Neutrophil (primary cell): ENCODE results near the gene RARRES2.

Experiments used
- H3K27ac ChIP-seq: fragments of 200-600 bp; sonication (generic); 2 replicates; pipeline ENCODE4 v1.5.1; 2016; ENCODE audit warnings: mild to moderate bottlenecking, moderate library complexity
- H3K27me3 ChIP-seq: fragments of 200-600 bp; sonication (generic); 2 replicates; pipeline ENCODE4 v1.6.0; 2016; ENCODE audit warnings: mild to moderate bottlenecking
- H3K36me3 ChIP-seq: fragments of 200-600 bp; sonication (generic); 2 replicates; pipeline ENCODE4 v1.5.1; 2017
- H3K4me1 ChIP-seq, 2 experiments: fragments of 200-600 bp in 1 of 2; sonication (generic) in 1 of 2; 1 replicate in 1 of 2; 2 replicates in 1 of 2; pipeline versions ENCODE4 v1.5.1 to v1.6.1; 2013 to 2016; ENCODE audit warnings: low read depth in 1 of 2, low read length in 1 of 2, mild to moderate bottlenecking in 1 of 2, moderate library complexity in 1 of 2; ENCODE audit not compliant: control insufficient read depth in 1 of 2, insufficient read depth in 1 of 2
- H3K4me3 ChIP-seq, 2 experiments: fragments of 200-600 bp in 1 of 2; sonication (generic) in 1 of 2; 1 replicate in 1 of 2; 2 replicates in 1 of 2; pipeline ENCODE4 v1.5.1; 2013 to 2016; ENCODE audit warnings: low read depth in 1 of 2, low read length in 1 of 2, mild to moderate bottlenecking in 1 of 2, moderate library complexity in 1 of 2
- H3K9me3 ChIP-seq: fragments of 200-600 bp; sonication (generic); 2 replicates; pipeline ENCODE4 v1.5.1; 2016
- TF ChIP-seq, protein P1 (sequence below): fragments of 200-600 bp; sonication (generic); IDR thresholded peaks from 2 replicates; pipeline ENCODE4 v1.5.1; 2016; ENCODE audit warnings: antibody characterized with exemption

The RARRES2 gene

DNA sequence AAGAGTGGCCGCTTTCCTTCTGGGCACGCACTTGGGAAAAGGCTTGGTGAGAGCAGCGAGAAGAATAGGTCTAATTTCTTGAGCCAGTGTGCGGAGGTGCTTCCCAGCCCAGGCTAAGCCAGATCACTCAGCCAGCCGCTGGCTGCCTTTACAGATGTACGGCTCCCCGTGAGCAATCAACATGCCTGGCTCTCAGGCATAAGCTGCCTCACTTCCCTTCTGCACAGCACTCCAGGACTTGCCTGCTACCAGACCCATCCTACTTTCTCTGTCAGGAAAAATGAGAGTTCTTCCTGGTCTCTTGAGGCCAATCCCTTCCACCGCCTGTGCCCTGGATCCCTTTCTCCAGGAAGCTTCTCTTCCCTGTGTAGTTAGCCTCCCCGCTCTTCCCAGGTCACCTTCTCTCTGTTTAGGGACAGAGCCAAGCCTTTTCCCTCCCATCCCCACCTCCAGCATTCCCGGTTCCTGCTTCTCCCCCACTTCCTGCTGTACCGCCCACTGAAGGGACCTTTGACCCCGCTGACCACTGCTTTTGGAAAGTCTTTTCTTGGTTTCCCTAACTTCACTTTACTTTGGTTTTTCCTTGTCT is 17.0 kb downstream of the RARRES2 start:
- no peaks in the 10 kb centered on the region for H3K9me3 ChIP-seq
- no peaks in the 10 kb centered on the region for H3K27me3 ChIP-seq
- peak overlapping the region; percentile 92 for H3K27ac ChIP-seq
- H3K36me3 ChIP-seq = peaks cover 17% of the 10 kb centered on the region
- peaks cover 53 to 54% of the 10 kb centered on the region in 2 experiments for H3K4me1 ChIP-seq
- TF ChIP-seq, protein P1, sequence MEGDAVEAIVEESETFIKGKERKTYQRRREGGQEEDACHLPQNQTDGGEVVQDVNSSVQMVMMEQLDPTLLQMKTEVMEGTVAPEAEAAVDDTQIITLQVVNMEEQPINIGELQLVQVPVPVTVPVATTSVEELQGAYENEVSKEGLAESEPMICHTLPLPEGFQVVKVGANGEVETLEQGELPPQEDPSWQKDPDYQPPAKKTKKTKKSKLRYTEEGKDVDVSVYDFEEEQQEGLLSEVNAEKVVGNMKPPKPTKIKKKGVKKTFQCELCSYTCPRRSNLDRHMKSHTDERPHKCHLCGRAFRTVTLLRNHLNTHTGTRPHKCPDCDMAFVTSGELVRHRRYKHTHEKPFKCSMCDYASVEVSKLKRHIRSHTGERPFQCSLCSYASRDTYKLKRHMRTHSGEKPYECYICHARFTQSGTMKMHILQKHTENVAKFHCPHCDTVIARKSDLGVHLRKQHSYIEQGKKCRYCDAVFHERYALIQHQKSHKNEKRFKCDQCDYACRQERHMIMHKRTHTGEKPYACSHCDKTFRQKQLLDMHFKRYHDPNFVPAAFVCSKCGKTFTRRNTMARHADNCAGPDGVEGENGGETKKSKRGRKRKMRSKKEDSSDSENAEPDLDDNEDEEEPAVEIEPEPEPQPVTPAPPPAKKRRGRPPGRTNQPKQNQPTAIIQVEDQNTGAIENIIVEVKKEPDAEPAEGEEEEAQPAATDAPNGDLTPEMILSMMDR = no peak
- peak overlapping the region; percentile 89 to 90 for H3K4me3 ChIP-seq

DNA sequence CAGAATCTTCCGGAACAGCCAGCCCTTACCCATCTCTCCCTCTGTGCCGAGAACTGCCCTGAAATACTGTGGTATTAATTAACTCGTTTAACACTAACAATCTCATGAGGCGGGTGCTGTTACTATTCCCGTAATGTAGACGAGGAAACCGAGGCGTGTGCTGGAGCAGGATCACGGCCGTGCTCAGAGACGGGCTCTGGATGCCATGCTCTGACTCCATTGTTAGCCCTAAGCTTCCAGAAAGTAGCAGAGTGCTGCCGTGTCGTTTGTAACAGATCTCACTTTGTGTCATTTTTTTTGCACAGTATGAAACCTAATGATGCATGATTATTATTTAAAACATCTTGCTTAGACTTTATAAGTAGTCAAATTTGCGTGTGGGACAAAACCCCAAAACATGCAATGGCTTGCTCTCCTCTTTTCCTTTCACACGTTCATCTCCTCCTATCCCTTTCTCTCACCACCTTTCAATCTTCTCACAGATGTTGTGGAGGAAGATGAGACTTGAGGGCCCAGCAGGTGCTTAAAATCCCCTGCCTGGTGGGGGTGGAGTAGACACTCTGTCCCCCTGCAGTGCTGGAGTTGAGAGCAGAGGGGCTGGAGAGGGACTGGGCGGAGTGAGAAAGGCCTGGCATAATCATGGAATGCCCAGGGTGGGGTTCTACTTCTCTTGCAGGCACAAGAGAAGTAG is 17.6 kb downstream of the RARRES2 start:
- Histone ChIP-seq H3K27ac (peak overlapping the region; percentile 92), H3K9me3 (no peaks in the 10 kb centered on the region), H3K4me1 (peaks cover 53 to 54% of the 10 kb centered on the region in 2 experiments), H3K36me3 (peaks cover 10% of the 10 kb centered on the region), H3K4me3 (peak overlapping the region; percentile 89 to 90), H3K27me3 (no peaks in the 10 kb centered on the region)
- TF ChIP-seq, protein P1 = no peak

DNA sequence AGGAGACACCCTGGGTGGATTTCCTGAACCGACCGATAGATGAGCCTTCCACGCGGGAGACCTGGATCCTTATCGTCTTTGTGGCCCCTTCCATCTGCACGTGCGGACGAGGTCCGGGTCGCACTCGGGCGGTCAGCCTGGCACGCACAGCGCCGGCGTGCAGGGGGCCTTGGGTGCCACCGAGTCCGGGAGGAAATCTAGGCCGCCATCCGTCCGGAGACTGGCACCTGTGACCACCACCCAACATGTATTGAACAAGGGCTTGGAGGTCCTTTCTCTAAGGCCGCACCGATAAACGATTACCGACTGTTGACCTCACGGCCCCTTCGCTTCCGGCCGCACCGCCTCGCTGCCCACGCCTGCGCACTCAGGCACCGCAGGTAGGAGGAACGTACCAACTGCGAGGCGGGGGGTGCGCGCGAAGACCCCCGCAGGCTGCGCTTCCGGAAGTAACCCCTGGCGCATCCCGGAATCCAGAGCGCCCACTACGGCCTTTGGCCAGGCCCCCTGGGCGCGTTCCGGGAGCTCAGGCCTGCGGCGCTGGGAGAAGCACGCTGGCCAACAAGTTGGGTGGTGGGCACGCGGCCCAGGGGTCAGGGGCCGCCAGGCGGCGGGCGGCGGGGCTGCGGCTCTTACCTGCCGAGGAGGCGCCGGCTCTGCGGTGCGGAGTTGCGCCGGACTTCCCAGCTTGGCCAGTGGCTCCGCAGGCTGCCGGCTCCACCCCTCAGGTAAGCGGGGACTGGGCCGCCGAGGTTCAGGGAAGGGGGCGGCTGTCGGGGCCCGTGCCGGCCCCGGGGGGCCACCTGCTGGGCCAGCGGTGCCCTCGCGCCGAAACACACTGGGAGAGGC is 18.4 kb downstream of the RARRES2 start, which contains the start of the genes ACTR3C and LRRC61:
ACTR3C (minus strand) TSS at position 713 of the 849 bp plus-strand sequence. CDS start 28,249 bp downstream, outside the sequence.
LRRC61 (plus strand) TSS at position 523 of the 849 bp plus-strand sequence. CDS start 13,507 bp downstream, outside the sequence.
- TF ChIP-seq, protein P1 = no peak
- Histone ChIP-seq H3K4me1 (peaks cover 53 to 54% of the 10 kb centered on the region in 2 experiments), H3K36me3 (peaks cover 3% of the 10 kb centered on the region), H3K9me3 (no peaks in the 10 kb centered on the region), H3K27ac (peak within 1 kb of the TSS; percentile 92), H3K27me3 (no peaks in the 10 kb centered on the region), H3K4me3 (peak within 1 kb of the TSS; percentile 89 to 90)

DNA sequence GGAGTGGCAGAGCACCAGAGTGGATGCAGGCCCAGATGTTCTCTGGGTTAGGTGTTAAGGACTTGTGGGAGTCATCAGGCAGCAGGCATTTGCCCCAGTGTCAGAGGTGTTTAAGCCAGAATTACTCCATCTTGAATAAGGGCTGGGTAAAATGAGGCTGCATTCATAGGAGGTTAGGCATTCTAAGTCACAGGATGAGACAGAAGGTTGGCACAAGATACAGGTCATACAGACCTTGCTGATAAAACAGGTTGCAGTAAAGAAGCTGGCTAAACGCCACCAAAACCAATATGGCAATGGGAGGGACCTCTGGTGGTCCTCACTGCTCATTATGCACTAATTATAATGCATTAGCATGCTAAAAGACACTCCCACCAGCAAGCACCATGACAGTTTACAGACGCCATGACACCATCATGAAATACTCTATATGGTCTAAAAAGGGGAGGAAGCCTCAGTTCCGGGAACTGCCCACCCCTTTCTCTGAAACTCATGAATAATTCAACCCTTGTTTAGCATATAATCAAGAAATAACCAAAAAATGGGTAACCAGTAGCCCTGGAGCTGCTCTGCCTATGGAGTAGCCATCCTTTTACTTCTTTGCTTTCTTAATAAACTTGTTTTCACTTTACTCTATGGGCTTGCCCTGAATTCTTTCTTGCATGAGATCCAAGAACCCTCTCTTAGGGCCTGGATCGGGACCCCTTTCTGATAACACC is 19.2 kb downstream of the RARRES2 start:
- TF ChIP-seq, protein P1 = no peak

DNA sequence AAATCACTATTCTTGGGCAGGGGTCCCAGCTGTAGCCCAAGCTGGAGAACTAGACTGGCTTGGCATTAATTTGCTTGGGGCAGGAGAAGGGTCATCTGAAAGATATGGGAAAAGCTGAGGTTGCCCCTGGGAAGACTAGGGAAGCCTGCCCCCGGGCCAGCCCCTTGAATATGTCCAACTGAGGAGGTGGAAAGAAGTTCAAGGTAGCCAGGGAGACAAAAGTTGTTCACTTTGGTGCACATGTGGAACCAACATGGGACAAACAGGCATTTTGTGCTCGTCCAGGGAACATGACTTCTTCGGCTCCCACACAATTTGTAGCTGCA is 19.7 kb downstream of the RARRES2 start:
- Histone ChIP-seq H3K4me1 (peaks cover 45 to 46% of the 10 kb centered on the region in 2 experiments), H3K4me3 (peak overlapping the region in 1 of 2 experiments; percentile 89), H3K27ac (peak overlapping the region; percentile 92), H3K36me3 (no peaks in the 10 kb centered on the region), H3K27me3 (no peaks in the 10 kb centered on the region), H3K9me3 (no peaks in the 10 kb centered on the region)
- TF ChIP-seq, protein P1 = no peak

More for the DNA sequence above, 19.2 kb downstream of the RARRES2 start:
- Histone ChIP-seq H3K4me1 (peaks cover 50 to 52% of the 10 kb centered on the region in 2 experiments), H3K27ac (peak overlapping the region; percentile 92), H3K27me3 (no peaks in the 10 kb centered on the region), H3K36me3 (no peaks in the 10 kb centered on the region), H3K9me3 (no peaks in the 10 kb centered on the region), H3K4me3 (peak overlapping the region; percentile 89 to 90)
